Measurements from ENCODE around the gene RTCA.
"Not testable (repeated sequence)": the region's sequence is repeated elsewhere in the genome, so short reads cannot be mapped to it uniquely, and the experiment has no call there.

The RTCA gene

DNA sequence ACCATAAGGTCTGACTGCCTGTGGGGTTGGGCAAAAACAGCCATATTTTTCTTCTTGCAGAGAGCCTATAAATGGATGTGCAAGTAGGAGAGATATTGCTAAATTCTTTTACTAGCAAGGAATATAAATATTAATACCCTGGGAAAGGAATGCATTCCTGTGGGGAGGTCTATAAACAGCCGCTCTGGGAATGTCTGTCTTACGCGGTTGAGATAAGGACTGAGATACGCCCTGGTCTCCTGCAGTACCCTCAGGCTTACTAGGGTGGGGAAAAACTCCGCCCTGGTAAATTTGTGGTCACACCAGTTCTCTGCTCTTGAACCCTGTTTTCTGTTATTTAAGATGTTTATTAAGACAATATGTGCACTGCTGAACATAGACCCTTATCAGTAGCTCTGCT lies 1.9 kb upstream of the RTCA start:
- not testable (repeated sequence) for DNase-seq

DNA sequence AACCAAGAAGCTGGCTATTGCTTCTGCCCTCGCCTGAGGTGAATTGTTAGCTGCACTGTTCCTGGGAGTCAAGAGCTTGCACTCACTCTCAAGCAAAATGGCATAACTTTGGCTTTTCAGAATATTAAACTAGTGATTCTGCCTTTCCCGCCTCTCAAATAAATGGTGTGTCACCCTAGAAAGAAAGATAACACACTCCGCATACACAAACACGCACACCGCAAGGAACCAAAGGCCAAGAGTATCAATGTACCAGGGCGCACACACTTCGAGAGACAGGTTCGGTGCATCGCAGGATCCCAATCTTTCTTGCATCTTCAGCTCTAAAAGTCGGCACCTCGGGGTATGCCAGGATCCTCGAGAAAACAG lies 470 bp upstream of the RTCA start:
- no peak for DNase-seq

DNA sequence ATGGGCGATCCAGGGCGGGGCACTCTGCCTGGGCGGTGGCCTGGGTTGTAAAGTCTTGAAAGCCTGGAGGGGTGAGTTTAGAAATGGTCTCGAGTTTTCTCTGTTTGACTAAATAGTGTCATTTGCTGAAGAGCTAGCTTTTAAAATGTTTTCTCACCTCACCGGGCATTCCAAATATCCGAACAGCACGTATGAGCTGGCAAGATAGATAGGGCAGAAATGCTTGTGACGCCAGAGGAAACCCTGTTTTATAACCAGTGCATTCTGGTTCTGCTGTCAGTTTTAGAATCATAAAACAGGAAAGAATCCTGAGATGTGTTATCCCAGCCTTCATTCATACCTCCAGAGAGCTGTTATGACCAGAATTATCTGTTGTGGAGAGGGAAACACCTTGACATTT lies 725 bp downstream of the RTCA start:
- DNase-seq: no peak

- DNase-seq: no peak
Measured at GRCh38 chr1:100267284-100267683, 1.3 kb downstream of the RTCA start.

DNA sequence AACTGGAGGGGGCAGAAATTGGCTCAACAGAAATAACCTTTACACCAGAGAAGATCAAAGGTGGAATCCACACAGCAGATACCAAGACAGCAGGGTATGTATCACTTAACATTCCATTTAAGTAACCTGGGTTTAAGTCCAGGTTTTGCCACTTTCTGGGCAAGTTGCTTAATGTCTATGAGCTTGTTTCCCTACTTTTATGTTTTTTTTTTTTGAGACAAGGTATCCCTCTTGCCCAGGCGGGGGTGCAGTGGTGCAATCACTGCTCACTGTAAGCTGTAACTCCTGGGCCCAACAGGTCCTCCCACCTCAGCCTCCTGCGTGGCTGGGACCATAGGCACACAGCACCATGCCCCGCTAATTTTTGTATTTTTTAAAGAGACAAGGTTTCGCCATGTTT lies 2.2 kb downstream of the RTCA start:
- DNase-seq: no peak

DNA sequence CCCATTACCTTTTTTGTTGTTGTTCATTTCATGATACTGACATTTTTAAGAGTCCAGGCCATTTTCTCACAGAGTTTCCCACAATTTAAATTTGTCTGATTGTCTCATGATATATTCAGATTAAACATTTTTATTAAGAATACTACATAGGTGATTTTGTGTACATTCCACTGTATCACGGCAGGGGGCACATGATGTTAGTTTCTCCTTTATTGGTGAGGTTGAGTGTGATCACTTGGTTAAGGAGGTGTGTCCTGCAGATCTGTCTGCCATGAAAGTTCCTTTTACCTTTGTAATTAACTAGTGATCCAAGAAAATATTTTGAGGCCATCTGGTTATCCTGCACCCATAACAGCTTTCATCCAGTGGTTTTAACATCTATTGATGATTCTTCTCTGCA lies 11.8 kb downstream of the RTCA start:
- no peak for DNase-seq

DNA sequence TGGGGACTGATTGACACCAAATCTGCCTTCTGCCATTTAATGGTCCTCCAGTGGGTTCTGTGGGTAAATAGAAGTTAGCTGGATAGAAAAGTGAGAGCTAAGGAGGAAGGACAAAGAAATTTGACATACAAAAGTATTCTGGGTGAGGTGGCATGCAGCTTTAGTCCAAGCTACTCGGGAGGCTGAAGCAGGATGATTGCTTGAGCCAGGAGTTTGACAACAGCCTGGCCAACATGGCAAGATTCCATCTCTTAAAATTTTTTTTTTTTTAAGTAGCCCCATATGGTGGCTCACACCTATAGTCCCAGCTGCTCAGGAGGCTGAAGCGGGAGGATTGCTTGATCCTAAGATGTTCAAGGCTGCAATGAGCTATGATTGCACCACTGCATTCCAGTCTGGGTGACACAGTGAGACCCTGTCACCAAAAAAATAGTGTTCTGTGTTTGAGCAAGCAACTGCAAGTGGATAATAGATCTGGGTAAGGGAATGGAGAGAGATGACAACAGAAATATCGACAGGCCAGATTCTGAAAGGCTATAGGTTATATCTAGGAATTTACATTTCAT lies 13.4 kb downstream of the RTCA start:
- DNase-seq: no peak

DNA sequence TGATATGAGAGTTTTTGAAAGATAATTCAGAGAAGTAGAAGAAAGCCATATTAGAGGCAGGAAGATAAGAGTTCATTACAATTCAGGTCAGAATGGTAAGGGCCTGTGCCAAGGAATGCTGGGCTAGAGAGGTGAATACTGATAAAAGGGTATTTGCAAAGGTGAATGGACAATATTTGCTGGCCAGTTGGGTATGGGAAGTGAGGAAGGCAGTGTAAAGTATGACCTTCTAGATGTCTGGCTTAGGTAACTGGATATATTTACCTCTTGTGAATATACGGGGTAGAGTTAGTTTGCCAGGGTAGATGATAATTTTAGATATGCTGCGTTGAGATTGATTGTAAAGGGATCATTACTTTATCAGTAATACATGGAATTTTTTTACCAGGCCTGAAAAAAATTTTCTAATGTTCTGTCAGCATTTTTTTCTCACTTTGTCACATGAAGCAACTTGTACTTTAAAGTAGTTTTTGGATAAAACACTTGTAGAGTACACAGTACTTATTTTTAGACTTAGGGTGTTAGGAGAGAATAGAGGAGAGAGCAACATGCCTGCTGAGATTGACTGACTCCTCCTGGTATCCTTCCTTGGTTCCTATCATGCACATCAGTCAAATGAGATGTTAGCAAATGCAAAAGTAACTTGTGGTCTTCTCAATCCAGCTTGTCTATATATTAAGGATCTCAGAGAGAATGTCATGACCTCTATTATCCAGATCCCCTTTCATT lies 14.1 kb downstream of the RTCA start:
- no peak for DNase-seq

GRCh38 chr1:100284591-100284990 lies 18.6 kb downstream of the RTCA start:
- no peak for DNase-seq

GRCh38 chr1:100287162-100287561 lies 21.1 kb downstream of the RTCA start:
- no peak for DNase-seq

GRCh38 chr1:100290291-100290690 lies 24.3 kb downstream of the RTCA start:
- DNase-seq: no peak

DNA sequence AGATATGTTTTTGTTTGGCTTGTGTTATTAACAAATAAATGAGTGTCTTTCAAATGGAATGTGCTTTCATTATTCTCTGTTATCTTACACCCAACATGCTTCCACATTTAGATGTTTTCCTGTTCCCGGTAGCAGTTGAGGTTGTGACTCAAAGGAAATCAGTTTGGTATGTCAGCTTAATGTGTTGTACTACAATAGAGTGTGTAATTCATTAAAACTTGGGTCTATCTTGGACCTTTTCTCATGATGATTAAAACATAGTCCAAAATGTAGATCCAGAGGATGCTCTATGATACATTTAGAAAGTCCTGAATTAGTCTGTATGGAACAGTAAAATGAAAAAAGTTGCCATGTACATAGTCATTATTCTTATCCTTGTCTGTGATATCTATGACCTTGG lies 26.7 kb downstream of the RTCA start:
- DNase-seq: no peak

DNA sequence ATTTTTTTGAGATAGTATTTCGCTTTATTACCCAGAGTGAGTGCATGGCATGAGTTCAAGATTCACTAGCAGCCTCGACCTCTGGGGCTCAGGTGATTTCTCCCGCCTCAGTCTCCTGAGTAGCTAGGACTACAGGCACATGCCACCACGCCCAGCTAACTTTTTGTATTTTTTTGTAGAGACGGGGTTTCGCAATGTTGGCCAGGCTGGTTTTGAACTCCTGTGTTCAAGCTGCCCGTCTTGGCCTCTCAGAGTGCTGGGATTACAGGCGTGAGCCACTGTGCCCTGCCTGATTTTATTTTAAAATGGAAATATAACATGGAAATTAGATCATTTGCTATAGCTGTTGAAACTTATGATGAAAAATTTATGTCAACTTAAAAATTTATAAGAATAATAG lies 30.1 kb downstream of the RTCA start:
- DNase-seq: no peak

DNA sequence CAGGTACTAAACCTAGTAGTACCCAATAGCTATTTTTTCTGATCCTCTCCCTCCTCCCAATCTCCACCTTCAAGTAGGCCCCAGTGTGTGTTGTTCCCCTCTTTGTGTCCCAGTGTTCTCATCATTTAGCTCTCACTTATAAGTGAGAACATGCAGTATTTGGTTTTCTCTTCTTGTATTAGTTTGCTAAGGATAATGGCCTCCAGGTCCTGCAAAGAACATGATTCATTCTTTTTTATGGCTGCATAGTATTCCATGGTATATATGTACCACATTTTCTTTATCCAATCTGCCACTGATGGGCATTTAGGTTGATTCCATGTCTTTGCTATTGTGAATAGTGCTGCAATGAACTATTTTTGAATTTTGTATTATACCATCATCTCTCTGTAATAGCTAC lies 31.0 kb downstream of the RTCA start:
- not testable (repeated sequence) for DNase-seq

DNA sequence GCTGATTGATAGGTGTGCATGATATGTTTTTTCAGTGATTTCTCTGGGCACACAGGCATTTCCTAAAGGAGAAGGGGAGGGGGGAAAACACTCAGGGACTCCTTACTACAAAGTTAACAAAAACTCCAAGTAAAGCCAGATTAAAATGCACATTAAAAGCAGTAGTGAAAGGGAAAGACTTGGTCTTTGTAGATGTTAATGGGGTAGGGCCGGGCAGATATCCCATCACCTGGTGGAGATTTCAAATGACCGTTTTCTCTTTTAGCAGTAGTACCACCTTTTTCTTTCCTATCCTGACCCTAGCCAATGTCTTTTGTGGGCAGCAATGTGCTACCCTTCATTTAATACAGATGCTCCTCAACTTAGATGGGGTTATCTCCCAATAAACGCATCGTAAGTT lies 32.5 kb downstream of the RTCA start:
- no peak for DNase-seq

GRCh38 chr1:100299521-100300222 lies 33.7 kb downstream of the RTCA start:
- no peak for DNase-seq

DNA sequence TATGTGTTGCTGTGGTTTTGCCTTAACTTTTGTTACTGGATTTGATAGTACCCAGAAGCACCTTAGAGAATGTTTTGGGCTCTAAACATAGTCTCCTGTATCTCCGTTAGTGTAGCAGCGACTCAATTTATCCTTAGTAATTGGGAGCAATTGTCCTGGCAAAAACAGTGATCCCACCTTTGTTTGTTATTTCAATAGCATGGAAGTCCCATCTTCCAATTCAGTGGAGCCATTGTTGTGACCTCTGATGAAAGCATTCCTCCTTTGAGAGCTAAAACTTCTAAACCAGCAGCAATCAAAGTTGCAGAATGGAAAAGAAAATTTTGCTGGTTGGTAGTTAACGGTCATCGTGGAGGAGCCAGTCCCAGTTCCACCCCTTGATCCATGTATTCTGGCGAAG lies 34.7 kb downstream of the RTCA start:
- DNase-seq: no peak

- no peak for DNase-seq
Measured at GRCh38 chr1:100302739-100303138, 36.7 kb downstream of the RTCA start.

DNA sequence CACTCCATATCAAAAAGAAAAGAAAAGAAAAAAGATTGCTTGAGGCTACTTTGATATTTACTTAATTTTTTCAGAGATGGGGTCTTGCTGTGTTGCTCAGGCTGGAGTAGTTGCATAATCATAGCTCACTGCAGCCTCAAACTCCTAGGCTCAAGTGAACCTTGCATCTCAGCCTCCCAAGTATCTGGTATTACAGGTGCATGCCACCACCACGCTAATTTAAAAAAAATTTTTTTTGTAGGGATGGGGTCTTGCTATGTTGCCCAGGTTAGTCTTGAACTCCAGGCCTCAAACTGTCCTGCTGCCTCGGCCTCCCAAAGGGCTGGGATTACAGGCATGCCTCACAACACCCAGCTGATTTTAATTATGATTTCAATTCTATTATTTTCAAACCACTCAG lies 38.2 kb downstream of the RTCA start:
- no peak for DNase-seq

DNA sequence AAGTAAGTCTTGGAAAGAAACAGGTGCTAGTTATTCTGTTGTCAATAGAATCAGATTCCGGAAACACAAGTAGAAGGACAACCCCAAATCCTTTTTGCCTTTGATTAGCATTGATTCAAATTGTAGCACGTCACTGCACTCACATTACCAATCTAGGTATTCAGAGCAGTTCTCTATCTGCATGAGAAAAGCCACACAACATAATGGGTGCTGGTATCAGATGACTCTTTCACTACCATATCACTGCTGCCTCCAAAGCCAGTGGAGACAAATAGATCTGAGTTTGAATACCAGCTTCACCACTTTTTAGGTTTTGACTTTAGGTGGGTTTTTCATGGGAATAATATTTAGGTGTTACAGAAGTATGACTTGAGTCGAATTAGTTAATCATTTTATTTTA lies 38.9 kb downstream of the RTCA start:
- no peak for DNase-seq

DNA sequence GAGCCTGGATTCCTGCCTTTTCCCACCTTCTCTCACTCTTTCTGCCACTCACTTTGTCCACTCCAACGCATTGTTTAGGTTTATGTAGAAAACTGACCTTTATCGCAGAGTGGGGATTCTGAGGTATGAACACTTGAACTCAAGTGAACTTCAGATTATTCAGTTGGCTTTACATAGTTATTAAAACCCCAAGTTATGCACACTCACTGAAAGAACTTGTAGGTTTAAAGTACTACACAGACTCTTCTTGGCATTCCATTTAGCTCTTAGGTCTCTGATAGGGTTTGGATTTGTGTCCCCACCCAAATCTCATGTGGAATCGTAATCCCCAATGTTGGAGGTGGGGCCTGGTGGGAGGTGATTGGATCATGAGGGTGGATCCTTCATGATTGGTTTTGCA lies 39.9 kb downstream of the RTCA start:
- DNase-seq: no peak

DNA sequence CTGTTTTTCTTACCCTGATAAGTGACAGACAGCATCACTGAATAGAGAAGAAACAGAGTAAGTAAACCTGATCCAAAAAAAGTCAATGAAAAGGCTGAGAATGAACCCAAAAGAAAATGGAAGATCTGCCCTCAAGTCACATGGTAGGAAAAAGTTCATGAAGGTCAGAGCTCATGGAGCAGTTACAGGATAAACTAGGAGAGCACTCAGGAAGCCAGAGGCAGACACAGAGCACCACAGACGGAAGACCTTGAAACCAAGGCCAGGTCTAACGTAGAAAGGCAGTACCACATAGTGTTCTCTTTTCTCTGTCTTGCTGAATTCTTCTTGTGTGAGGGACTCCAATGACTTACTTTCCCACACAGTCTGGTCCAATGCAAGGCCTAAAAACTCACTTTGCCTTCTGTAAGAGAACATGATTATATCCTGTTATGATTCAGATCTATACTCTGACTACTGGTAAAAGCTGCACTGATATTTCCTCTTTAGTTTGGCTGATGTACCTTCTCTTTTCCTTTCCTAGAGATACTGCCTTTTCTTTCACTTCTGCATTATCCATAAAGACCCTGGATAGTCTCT lies 40.8 kb downstream of the RTCA start:
- no peak for DNase-seq

DNA sequence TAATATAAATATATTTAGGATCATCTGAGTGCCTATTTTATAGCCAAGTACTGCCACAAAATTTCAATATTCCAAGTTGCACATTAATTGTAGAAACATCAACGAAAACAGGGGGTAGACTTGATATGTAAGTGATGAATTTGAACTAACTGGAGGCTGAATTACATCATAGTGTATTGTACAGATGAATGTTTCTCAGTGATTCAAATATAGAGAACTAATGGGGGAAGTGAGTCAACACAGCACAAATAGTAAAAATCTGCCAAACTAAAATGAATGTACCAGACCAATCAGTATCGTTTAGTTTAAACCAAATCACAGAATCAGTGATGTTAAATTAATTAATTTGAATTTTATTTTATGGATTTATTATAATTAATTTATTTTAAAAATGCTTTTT lies 42.8 kb downstream of the RTCA start:
- no peak for DNase-seq

DNA sequence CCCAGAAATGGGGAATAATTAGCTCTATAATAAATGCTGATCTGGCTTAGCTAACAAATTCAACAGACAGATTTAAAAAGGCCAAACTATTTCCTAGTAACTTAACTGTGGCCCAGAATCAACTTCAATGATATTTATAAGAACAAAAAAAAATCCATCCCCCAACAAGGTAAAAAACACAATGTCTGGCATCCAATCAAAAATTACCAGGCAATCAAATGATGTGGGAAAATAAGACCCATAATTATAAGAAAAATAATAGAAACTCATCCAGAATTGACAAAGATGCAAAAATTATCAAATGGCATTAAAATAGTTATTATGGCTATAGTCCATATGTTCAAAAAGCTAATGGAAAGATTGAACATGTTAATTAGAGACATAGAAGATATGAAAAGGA lies 43.8 kb downstream of the RTCA start:
- DNase-seq: no peak

Measured in SIG-M5 (cell line).